Measurements from ENCODE around the gene INTS14. TPM values are rescaled to one million over a fixed set of nuclear protein-coding genes. Genes with fewer than 3 reads are reported as not detected.

INTS14 gene
- total RNA-seq, 1 experiment from 2014 or later: 44.7 TPM

- Histone ChIP-seq H3K23ac (ENCODE audit: insufficient read length, low read depth, low read length) (no peak overlapping the region), H3K4ac (ENCODE audit: low read depth, low read length) (no peak overlapping the region), H3K9ac (ENCODE audit: extremely low read depth, insufficient read length, low read length) (no peak overlapping the region), H3K18ac (ENCODE audit: insufficient read length, low read depth, low read length) (no peak overlapping the region), H4K5ac (ENCODE audit: insufficient read length, low read depth, low read length) (no peak overlapping the region), H3K9me3 (ENCODE audit: control insufficient read depth, low read depth, low read length) (no peaks in the 10 kb centered on the region), H4K91ac (ENCODE audit: insufficient read length, low read depth, low read length) (no peak overlapping the region), H2BK12ac (ENCODE audit: insufficient read length, low read depth, low read length) (no peak overlapping the region), H2BK15ac (ENCODE audit: low read depth, low read length) (no peak overlapping the region), H2AK5ac (ENCODE audit: insufficient read length, low read length) (no peak overlapping the region), H3K4me1 (ENCODE audit: insufficient read depth, low read length) (no peaks in the 10 kb centered on the region), H2BK120ac (ENCODE audit: low read depth, low read length, poor library complexity, severe bottlenecking) (no peak overlapping the region), H3K23me2 (ENCODE audit: insufficient read length, low read depth, low read length, poor library complexity, severe bottlenecking) (no peaks in the 10 kb centered on the region), H3K27me3 (ENCODE audit: insufficient read depth, low read length) (no peaks in the 10 kb centered on the region), H2BK20ac (ENCODE audit: low read depth, low read length, poor library complexity, severe bottlenecking) (no peak overlapping the region), H3K56ac (ENCODE audit: insufficient read length, low read depth, low read length) (no peak overlapping the region), H3T11ph (ENCODE audit: low read length) (no peak overlapping the region), H3K4me2 (ENCODE audit: insufficient read depth, insufficient read length, low read length) (no peak overlapping the region), H4K8ac (replicated peaks; ENCODE audit: insufficient read length, low read depth, low read length) (no peak overlapping the region), H3K79me1 (ENCODE audit: insufficient read depth, low read depth, low read length, poor library complexity, severe bottlenecking) (no peaks in the 10 kb centered on the region), H3K27ac (ENCODE audit: insufficient read length, low read depth, low read length) (no peak overlapping the region), H4K20me1 (ENCODE audit: control insufficient read depth, insufficient read depth, insufficient read length) (no peaks in the 10 kb centered on the region), H3K14ac (ENCODE audit: insufficient read depth, low read length) (no peak overlapping the region), H2BK5ac (ENCODE audit: insufficient read length, low read length) (no peak overlapping the region), H2AFZ (ENCODE audit: low read length) (no peak overlapping the region), H3K79me2 (ENCODE audit: insufficient read depth, low read length) (no peaks in the 10 kb centered on the region)
- Mint-ChIP-seq H3K27me3 (ENCODE audit: low read depth) (no peaks in the 10 kb centered on the region), H3K36me3 (ENCODE audit: insufficient read depth in 1 of 3, low read depth in 3 of 3) (no peaks in the 10 kb centered on the region), H3K4me1 (peaks cover 9 to 10% of the 10 kb centered on the region in 2 experiments), H3K9me3 (no peaks in the 10 kb centered on the region), H3K27ac (no peak overlapping the region), H3K4me3 (no peak overlapping the region)
- no peak for TF ChIP-seq CTCF (conservative IDR thresholded peaks at IDR 0.05)
- no peak for DNase-seq
- WGBS (ENCODE audit: extremely low coverage, insufficient read length, low lambda C conversion rate): no CpG with 5 or more reads among the region's 4 CpGs
Observed at GRCh38 chr15:65632780-65633375, 21.9 kb upstream of the INTS14 start.
